T-helper 9 cell (primary cell): ENCODE results near the gene AHCY.
"Not testable (repeated sequence)": the region's sequence is repeated elsewhere in the genome, so short reads cannot be mapped to it uniquely, and the experiment has no call there.

Source experiments
- DNase-seq: peaks from one replicate; pipeline ENCODE4 v3.0.0-alpha.2; 2020

AHCY gene

DNA sequence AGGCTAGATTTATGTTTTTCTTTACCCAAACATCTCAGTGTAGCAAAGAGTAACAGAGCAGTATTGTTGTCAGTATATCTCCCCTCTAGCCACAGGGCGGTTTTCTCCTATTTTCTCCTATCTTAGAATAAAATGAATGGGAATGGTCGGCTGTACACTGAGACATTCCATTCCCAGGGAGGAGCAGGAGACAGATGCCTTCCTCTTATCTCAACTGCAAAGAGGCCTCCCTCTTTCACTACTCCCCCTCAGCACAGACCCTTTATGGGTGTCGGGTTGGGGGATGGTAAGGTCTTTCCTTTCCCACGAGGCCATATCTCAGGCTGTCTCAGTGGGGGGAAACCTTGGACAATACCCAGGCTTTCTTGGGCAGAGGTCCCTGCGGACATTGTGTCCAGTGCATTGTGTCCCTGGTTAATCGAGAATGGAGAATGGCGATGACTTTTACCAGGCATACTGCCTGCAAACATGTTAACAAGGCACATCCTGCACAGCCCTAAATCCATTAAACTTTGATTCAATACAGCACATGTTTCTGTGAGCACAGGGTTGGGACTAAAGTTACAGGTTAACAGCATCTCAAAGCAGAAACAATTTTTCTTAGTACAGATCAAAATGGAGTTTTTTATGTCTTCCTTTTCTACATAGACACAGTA is 50.6 kb downstream of the AHCY start:
- not testable (repeated sequence) for DNase-seq

- DNase-seq, result no peak
Observed at GRCh38 chr20:34251619-34252018, 51.5 kb downstream of the AHCY start.

DNA sequence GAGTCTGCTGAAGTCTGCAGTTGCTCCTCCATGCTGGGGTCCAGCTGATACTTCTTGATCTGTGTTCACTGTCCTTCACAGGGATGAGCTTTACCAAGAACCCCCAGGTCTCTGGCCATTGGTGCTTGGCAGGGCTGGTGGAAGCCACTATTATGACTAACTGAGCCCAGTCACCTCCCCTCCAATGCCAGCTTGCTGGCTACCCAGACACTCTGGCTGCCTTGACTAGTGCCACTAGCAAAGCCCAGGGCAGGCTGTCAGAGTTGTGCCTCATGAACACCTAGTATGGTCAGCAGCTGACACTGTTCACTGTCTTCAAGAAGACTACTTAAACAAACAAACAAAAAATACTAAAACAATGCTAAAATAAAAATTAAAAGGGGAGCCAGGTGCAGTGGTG is 53.1 kb downstream of the AHCY start:
- no peak for DNase-seq

DNA sequence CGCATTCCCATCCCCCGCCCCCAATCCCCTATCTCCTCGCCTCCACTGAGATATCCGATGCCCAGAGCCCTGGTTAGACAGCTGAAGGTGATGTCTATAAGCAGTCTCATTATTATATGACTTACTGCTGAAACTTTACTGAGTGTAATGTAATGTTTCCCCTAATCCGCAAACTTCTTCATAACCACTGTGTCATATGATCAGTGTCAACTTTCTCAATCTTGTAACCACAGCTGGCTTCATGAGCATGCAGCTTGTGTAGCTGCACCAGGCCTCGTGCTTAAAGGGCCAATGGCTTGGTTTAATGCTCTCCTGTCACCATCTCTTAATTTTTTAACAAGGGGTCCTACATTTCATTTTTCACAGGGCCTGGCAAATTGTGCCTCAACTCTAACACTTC is 53.9 kb downstream of the AHCY start:
- DNase-seq, result no peak

GRCh38 chr20:34246126-34246626 is 57.0 kb downstream of the AHCY start:
- no peak for DNase-seq

DNA sequence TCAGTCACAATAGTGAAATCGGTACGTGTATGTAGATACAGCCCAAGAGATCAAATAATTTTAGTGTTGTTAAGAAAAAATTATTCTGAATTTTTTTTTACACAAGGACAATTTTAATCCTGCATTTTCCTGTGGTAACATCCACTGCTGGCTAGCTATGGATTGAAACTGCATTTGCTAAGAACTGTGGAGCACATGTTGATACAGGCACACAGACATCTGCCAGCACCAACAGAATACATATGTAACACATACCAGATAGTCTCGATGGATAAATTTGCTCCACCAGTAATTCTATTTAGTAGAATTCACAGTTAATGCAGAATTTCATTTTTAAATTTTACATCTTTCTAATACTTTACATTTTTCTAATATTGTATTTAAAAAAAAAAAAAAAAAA is 59.8 kb downstream of the AHCY start:
- DNase-seq, result no peak

DNA sequence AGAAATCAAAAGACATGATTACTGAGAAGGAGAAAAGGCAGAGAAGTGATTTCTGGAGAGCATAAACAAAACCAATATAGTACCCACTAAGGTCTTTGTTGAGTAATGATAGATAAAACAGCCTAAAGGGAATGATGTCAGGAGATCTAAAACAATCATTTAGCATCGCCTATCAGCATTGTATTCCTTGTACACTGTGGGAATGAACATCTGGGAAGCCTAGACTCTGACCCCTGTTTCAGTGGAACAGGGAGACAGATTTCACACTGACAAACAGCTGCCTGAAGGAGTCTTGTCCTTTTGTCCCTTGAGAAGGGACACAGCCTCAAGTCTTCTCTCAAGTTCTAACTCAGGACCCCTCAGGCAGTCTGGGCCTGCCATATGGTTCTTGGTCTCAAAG is 60.3 kb downstream of the AHCY start:
- DNase-seq, result no peak

- not testable (repeated sequence) for DNase-seq
Observed at GRCh38 chr20:34242015-34242414, 61.1 kb downstream of the AHCY start.

GRCh38 chr20:34240693-34241615 is 62.2 kb downstream of the AHCY start, which contains the start of gene ASIP:
Gene ASIP, plus strand, starts transcription at chr20:34241423. Its CDS starts 18,952 bp downstream, at chr20:34260375.
- DNase-seq, result no peak

DNA sequence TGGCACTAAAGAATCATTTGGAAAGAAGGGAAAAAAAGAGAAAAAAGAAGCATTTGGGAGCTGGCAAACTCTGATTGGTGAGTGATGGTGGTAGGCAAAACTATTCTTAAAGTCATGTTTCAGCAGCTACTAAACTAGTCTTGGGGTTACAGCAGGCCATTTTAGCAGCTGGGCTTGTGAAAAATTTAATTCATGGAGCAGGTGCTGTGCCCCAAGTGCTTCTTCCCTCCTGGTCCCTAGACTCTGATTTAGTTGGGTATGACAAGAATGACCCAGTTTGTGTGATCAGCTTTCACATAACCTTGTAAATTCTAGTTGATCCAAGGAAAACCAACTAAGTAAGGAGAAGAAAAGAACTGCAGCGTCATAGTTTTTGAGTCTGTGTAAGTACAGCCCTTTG is 63.0 kb downstream of the AHCY start:
- no peak for DNase-seq

DNA sequence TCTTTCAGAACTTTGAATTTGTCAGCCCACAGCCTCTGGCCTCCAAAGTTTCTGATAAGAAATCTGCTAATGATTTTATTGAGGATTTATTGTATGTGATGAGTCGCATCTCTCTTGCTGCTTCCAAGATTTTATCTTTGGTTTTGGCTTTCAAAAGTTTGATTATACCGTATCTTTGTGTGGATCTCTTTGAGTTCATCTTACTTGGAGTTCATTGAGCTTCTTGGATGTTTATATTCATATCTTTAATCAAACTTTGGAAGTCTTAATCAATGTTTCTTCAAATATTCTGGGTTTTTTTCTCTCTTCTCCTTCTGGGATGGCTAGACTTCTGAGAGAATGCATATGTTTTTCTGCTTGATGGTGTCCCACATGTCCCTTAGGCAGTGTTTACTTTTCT is 65.2 kb downstream of the AHCY start:
- no peak for DNase-seq

GRCh38 chr20:34235875-34236274 is 67.3 kb downstream of the AHCY start:
- DNase-seq, result no peak

GRCh38 chr20:34233687-34234086 is 69.5 kb downstream of the AHCY start:
- DNase-seq, result no peak

GRCh38 chr20:34232494-34233087 is 70.6 kb downstream of the AHCY start:
- DNase-seq, result no peak

GRCh38 chr20:34231634-34232033 is 71.5 kb downstream of the AHCY start:
- DNase-seq, result no peak
